ENCODE data around the gene CKAP2L.
"Not testable (repeated sequence)": the region's sequence is repeated elsewhere in the genome, so short reads cannot be mapped to it uniquely, and the experiment has no call there.

Gene CKAP2L

DNA sequence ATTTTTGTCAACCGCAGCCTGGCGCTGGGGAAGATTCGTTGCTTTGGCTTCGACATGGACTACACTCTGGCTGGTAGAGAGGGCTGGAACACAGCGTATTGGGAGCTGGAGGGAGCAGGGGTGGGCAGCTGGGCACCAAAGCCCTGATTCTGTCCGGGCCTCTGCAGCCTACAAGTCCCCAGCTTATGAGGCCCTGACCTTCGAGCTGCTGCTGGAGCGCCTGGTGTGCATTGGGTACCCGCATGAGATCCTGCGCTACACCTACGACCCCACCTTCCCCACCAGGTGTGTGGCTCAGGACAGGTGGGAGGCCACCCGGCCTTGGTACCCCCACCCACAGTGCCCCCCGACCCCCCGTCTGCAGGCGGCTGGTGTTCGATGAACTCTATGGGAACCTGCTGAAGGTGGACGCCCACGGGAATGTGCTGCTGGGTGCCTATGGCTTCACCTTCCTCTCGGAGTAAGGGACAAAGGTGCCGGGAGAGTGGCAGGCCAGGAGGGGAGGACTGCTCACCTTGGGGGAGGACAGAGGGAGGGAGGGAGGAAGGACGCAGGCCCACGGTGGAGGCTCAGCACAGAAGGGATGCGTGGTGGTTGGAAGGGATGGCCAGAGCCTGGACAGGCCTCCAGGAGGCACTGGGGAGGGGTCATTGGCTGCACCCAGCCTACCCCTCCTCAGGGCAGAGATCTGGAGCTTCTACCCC is 42.4 kb downstream of the CKAP2L start:
- no peak for ATAC-seq
- TF ChIP-seq OSR1 (CRISPR knock-in tag; IDR thresholded peaks at IDR 0.05) (no peak), RARB (CRISPR knock-in tag; IDR thresholded peaks at IDR 0.05) (no peak), BACH2 (CRISPR knock-in tag; IDR thresholded peaks at IDR 0.05; ENCODE audit: borderline replicate concordance) (no peak), TCF4 (CRISPR knock-in tag; IDR thresholded peaks at IDR 0.05; ENCODE audit: borderline replicate concordance) (no peak), CSDC2 (CRISPR knock-in tag; IDR thresholded peaks at IDR 0.05) (no peak), ZC3H10 (CRISPR knock-in tag; IDR thresholded peaks at IDR 0.05) (no peak), ZFP30 (CRISPR knock-in tag; IDR thresholded peaks at IDR 0.05) (no peak)
- TF ChIP-seq, protein P1, sequence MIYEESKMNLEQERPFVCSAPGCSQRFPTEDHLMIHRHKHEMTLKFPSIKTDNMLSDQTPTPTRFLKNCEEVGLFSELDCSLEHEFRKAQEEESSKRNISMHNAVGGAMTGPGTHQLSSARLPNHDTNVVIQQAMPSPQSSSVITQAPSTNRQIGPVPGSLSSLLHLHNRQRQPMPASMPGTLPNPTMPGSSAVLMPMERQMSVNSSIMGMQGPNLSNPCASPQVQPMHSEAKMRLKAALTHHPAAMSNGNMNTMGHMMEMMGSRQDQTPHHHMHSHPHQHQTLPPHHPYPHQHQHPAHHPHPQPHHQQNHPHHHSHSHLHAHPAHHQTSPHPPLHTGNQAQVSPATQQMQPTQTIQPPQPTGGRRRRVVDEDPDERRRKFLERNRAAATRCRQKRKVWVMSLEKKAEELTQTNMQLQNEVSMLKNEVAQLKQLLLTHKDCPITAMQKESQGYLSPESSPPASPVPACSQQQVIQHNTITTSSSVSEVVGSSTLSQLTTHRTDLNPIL (CRISPR knock-in tag; IDR thresholded peaks at IDR 0.05; ENCODE audit: low read depth), result no peak
- TF ChIP-seq, protein P2, sequence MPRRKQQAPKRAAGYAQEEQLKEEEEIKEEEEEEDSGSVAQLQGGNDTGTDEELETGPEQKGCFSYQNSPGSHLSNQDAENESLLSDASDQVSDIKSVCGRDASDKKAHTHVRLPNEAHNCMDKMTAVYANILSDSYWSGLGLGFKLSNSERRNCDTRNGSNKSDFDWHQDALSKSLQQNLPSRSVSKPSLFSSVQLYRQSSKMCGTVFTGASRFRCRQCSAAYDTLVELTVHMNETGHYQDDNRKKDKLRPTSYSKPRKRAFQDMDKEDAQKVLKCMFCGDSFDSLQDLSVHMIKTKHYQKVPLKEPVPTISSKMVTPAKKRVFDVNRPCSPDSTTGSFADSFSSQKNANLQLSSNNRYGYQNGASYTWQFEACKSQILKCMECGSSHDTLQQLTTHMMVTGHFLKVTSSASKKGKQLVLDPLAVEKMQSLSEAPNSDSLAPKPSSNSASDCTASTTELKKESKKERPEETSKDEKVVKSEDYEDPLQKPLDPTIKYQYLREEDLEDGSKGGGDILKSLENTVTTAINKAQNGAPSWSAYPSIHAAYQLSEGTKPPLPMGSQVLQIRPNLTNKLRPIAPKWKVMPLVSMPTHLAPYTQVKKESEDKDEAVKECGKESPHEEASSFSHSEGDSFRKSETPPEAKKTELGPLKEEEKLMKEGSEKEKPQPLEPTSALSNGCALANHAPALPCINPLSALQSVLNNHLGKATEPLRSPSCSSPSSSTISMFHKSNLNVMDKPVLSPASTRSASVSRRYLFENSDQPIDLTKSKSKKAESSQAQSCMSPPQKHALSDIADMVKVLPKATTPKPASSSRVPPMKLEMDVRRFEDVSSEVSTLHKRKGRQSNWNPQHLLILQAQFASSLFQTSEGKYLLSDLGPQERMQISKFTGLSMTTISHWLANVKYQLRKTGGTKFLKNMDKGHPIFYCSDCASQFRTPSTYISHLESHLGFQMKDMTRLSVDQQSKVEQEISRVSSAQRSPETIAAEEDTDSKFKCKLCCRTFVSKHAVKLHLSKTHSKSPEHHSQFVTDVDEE (CRISPR knock-in tag; IDR thresholded peaks at IDR 0.05), result no peak
- TF ChIP-seq, protein P3, sequence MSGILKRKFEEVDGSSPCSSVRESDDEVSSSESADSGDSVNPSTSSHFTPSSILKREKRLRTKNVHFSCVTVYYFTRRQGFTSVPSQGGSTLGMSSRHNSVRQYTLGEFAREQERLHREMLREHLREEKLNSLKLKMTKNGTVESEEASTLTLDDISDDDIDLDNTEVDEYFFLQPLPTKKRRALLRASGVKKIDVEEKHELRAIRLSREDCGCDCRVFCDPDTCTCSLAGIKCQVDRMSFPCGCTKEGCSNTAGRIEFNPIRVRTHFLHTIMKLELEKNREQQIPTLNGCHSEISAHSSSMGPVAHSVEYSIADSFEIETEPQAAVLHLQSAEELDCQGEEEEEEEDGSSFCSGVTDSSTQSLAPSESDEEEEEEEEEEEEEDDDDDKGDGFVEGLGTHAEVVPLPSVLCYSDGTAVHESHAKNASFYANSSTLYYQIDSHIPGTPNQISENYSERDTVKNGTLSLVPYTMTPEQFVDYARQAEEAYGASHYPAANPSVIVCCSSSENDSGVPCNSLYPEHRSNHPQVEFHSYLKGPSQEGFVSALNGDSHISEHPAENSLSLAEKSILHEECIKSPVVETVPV (CRISPR knock-in tag; IDR thresholded peaks at IDR 0.05), result no peak

DNA sequence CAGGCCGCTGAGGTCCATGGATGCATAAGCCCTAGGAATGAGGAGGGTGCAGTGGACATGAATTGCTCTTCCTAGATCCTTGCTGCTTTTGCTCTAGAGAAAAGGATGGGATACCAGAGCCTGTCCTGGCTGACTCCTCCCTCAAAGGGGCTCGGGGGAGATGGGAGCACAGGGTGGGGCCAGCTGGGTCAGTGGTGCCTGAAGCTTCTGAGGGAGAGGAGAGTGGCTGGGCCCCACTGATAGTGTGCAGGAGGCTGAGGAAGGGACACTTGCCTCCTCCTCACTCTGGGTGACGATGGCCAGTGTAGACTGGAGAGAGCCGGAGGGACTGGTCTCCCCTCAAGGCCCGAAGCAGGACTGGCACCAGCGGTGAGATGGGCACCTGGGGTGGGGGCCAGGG is 43.6 kb downstream of the CKAP2L start, which contains the start of gene NT5DC4:
TSS of gene NT5DC4 (plus strand) at position 236 of the 400 bp plus-strand sequence. CDS start at position 296, 60 bp downstream.
- ATAC-seq, result no peak
- TF ChIP-seq, protein P4, sequence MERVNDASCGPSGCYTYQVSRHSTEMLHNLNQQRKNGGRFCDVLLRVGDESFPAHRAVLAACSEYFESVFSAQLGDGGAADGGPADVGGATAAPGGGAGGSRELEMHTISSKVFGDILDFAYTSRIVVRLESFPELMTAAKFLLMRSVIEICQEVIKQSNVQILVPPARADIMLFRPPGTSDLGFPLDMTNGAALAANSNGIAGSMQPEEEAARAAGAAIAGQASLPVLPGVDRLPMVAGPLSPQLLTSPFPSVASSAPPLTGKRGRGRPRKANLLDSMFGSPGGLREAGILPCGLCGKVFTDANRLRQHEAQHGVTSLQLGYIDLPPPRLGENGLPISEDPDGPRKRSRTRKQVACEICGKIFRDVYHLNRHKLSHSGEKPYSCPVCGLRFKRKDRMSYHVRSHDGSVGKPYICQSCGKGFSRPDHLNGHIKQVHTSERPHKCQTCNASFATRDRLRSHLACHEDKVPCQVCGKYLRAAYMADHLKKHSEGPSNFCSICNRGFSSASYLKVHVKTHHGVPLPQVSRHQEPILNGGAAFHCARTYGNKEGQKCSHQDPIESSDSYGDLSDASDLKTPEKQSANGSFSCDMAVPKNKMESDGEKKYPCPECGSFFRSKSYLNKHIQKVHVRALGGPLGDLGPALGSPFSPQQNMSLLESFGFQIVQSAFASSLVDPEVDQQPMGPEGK (CRISPR knock-in tag; IDR thresholded peaks at IDR 0.05; ENCODE audit: borderline replicate concordance), result no peak
- no peak for TF ChIP-seq ZC3H10 (CRISPR knock-in tag; IDR thresholded peaks at IDR 0.05)
- TF ChIP-seq ZNF8 (CRISPR knock-in tag; IDR thresholded peaks at IDR 0.05), result no peak

DNA sequence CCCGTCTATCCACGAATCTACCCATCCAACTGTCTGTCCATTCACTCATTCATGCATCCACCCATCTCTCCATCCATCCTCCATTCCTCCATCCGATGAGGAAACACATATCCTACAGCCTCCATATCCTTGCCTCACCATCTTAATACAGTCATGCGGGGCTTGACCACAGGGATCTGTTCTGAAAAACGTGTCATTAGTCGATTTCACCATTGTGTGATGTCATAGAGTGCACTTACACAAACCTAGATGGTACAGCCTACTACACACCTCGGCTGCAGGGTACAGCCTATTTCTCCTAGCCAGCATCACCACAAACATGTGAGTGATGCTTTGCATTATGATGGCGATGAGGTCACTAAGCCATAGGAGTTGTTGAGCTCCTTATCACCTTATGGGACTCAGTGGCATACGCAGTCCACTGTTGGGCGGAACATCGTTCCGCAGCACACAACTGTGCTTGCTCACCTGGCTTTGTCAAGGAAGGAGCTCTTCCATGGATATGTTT is 45.5 kb downstream of the CKAP2L start:
- ATAC-seq, result no peak
- TF ChIP-seq, protein P2 (CRISPR knock-in tag; IDR thresholded peaks at IDR 0.05), result no peak
- TF ChIP-seq ISL1 (CRISPR knock-in tag; IDR thresholded peaks at IDR 0.05) (no peak), ZC3H10 (CRISPR knock-in tag; IDR thresholded peaks at IDR 0.05) (no peak), TOX (CRISPR knock-in tag; IDR thresholded peaks at IDR 0.05; ENCODE audit: borderline replicate concordance) (no peak), CSDC2 (CRISPR knock-in tag; IDR thresholded peaks at IDR 0.05) (no peak), OSR1 (CRISPR knock-in tag; IDR thresholded peaks at IDR 0.05) (no peak), GLIS3 (CRISPR knock-in tag; IDR thresholded peaks at IDR 0.05) (no peak), ZFP3 (CRISPR knock-in tag; IDR thresholded peaks at IDR 0.05) (no peak), ZNF70 (CRISPR knock-in tag; IDR thresholded peaks at IDR 0.05) (no peak), ARNTL (CRISPR knock-in tag; IDR thresholded peaks at IDR 0.05; ENCODE audit: borderline replicate concordance, low read depth) (no peak)
- TF ChIP-seq, protein P5, sequence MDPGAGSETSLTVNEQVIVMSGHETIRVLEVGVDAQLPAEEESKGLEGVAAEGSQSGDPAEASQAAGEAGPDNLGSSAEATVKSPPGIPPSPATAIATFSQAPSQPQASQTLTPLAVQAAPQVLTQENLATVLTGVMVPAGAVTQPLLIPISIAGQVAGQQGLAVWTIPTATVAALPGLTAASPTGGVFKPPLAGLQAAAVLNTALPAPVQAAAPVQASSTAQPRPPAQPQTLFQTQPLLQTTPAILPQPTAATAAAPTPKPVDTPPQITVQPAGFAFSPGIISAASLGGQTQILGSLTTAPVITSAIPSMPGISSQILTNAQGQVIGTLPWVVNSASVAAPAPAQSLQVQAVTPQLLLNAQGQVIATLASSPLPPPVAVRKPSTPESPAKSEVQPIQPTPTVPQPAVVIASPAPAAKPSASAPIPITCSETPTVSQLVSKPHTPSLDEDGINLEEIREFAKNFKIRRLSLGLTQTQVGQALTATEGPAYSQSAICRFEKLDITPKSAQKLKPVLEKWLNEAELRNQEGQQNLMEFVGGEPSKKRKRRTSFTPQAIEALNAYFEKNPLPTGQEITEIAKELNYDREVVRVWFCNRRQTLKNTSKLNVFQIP (CRISPR knock-in tag; IDR thresholded peaks at IDR 0.05; ENCODE audit: borderline replicate concordance, low read depth), result no peak
- TF ChIP-seq, protein P1 (CRISPR knock-in tag; IDR thresholded peaks at IDR 0.05; ENCODE audit: low read depth), result no peak

DNA sequence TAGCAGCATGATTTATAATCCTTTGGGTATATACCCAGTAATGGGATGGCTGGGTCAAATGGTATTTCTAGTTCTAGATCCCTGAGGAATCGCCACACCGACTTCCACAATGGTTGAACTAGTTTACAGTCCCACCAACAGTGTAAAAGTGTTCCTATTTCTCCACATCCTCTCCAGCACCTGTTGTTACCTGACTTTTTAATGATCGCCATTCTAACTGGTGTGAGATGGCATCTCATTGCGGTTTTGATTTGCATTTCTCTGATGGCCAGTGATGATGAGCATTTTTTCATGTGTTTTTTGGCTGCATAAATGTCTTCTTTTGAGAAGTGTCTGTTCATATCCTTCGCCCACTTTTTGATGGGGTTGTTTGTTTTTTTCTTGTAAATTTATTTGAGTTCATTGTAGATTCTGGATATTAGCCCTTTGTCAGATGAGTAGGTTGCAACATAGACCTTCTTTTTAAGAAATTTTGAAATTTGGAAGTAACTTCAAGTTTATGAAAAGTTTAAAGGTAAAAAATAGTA is 47.5 kb downstream of the CKAP2L start:
- ATAC-seq, result not testable (repeated sequence)

DNA sequence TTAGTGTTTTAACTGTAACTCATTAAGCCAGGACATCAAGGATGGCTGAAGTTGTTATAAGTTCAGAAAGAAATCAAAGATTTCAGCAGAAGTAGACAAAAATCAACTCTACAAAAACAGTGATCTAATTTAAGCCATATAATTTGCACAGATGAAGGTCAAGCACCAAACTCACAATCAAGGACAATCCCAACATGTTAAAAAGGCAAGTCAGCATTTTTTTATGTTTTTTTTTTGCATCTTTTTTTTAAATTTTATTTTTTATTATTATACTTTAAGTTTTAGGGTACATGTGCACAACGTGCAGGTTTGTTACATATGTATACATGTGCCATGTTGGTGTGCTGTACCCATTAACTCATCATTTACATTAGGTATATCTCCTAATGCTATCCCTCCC is 48.3 kb downstream of the CKAP2L start:
- ATAC-seq, result not testable (repeated sequence)
